ENCODE results near the gene NLRC3.

- no peak for TF ChIP-seq CTCF (IDR thresholded peaks at IDR 0.05; ENCODE audit: insufficient read depth, low read length, poor library complexity, severe bottlenecking)
- TF ChIP-seq EZH2phosphoT487 (conservative IDR thresholded peaks at IDR 0.05; ENCODE audit: low read length) = no peak
Measured at GRCh38 chr16:3494386-3494973, 82.7 kb downstream of the NLRC3 start.
